Mucosa of rectum (tissue), 2 donors: Measurements from ENCODE around the gene TMEM174.
"Not testable (repeated sequence)": the region's sequence is repeated elsewhere in the genome, so short reads cannot be mapped to it uniquely, and the experiment has no call there.

Experiments used
- H3K27ac ChIP-seq, 2 donors: one replicate each; pipeline ENCODE4 v1.7.0; 2013; ENCODE audit warnings: inconsistent platforms in 2 of 2, low read depth in 2 of 2, low read length in 2 of 2
- H3K27me3 ChIP-seq, 2 donors: one replicate each; pipeline ENCODE4 v1.7.0; 2013; ENCODE audit warnings: low read length in 2 of 2; ENCODE audit not compliant: control insufficient read depth in 2 of 2, insufficient read depth in 2 of 2
- H3K36me3 ChIP-seq, 2 donors: one replicate each; pipeline ENCODE4 v1.7.0; 2013; ENCODE audit warnings: low read length in 2 of 2; ENCODE audit not compliant: control insufficient read depth in 2 of 2, insufficient read depth in 2 of 2
- H3K4me1 ChIP-seq, 2 donors: one replicate each; pipeline ENCODE4 v1.7.0; 2013; ENCODE audit warnings: low read length in 2 of 2, mild to moderate bottlenecking in 1 of 2; ENCODE audit not compliant: control insufficient read depth in 2 of 2, insufficient read depth in 2 of 2
- H3K4me3 ChIP-seq, 2 donors: one replicate each; pipeline ENCODE4 v1.7.0; 2013; ENCODE audit warnings: low read length in 2 of 2
- H3K9ac ChIP-seq, 2 donors: one replicate each; pipeline ENCODE4 v1.7.0; 2013; ENCODE audit warnings: low read length in 2 of 2, low read depth in 1 of 2, mild to moderate bottlenecking in 1 of 2
- H3K9me3 ChIP-seq, 2 donors: one replicate each; pipeline ENCODE4 v1.7.0; 2013; ENCODE audit warnings: low read length in 2 of 2; ENCODE audit not compliant: control insufficient read depth in 2 of 2
- donor health status: healthy.
- donor health status: Normal muscosa, but diverticular disease.

TMEM174 gene

DNA sequence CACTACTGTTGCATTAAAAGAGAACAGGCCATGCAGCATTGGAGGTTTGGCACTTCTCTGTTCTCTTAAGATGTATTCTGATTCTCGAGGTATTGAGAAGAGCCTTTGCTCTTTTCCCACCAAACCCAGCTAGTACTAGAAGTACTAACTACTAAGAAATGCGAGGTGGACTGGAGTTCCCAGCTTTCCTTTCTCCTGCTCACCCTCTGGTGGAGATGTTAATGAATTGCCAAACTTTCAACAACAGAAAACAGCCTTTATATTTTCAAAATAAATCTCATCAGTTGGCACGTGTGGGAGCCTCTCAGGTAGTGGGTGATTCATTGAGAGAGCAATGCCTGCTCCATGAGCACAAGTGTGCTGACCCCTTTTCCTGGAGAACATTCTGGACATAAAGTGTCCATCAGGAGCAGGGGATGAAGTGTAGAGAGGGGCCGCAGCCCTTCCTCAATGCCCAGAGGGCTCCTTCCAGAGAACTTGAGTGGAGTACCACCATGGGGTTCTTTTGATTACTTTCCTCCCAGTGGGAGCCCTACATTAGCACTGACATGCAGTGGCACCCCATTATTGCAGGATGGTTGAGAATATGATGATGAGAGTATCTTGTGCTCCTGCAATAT lies 45.7 kb downstream of the TMEM174 start:
- Histone ChIP-seq H3K36me3 (no peaks in the 10 kb centered on the region), H3K9me3 (no peaks in the 10 kb centered on the region), H3K4me1 (peaks cover 5 to 14% of the 10 kb centered on the region in 2 donors), H3K9ac (no peak overlapping the region), H3K27me3 (peaks cover 35 to 40% of the 10 kb centered on the region in 2 donors), H3K27ac (no peak overlapping the region), H3K4me3 (no peak overlapping the region)

DNA sequence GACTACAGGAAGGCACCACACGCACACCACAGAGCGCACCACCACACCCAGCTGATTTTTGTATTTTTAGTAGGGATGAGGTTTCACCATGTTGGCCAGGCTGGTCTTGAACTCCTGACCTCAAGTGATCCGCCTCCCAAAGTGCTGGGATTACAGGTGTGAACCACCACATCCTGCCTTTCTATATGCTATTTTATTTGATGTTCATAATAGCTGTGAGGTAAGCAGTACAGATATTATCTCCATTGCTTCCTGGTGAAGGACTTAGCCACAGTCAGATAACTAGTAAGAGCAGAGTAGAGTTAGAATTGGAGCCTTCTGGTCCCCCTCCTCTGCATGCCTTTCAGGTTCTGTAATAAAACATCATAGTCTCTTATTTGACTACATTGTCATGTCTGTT lies 46.3 kb downstream of the TMEM174 start:
- Histone ChIP-seq H3K27me3 (peaks cover 36% of the 10 kb centered on the region in 2 donors), H3K4me1 (peaks cover 5 to 14% of the 10 kb centered on the region in 2 donors)
- not testable (repeated sequence) for H3K4me3 ChIP-seq, H3K9me3 ChIP-seq, H3K36me3 ChIP-seq, H3K27ac ChIP-seq, H3K9ac ChIP-seq

DNA sequence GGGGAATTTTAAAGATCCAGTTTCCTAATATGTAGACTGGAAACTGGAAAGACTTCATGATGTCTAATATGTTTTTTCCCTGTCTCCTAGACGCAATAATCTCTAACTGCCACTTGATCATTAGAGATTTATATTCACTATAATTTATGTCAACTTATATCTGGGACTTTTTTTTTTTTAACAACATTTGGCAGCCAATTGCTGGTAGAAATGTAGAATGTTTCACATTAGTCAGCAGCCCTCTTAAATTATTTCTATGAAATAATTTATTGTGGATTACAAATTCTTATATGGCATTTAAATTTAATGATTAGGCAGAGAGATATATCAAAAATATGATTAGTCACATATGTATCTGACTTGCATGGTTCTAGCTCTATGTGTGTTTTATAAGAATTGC lies 48.2 kb downstream of the TMEM174 start:
- H3K9me3 ChIP-seq = no peaks in the 10 kb centered on the region
- no peak overlapping the region for H3K27ac ChIP-seq
- H3K4me3 ChIP-seq = no peak overlapping the region
- no peak overlapping the region for H3K9ac ChIP-seq
- peaks cover 31 to 39% of the 10 kb centered on the region in 2 donors for H3K27me3 ChIP-seq
- H3K36me3 ChIP-seq = no peaks in the 10 kb centered on the region
- peaks cover 2 to 5% of the 10 kb centered on the region in 2 donors for H3K4me1 ChIP-seq

DNA sequence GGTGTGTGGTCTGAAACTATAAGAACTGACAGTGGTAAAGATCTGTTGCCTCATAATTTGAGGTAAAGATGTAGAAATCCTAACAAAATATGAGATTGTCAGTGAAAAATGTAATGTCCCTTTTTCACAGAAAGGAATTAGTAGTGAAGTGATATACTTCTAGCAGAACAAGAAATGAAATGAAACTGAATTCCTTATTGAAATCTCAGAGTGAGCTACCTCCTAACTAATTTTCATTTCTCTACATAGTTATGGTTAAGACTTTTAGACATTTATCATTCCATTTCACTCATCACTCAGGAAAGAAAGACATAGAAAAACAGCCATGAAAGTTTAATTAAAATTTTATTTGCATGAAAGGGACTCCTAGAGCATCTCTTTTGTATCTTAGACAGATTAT lies 48.7 kb downstream of the TMEM174 start:
- Histone ChIP-seq H3K27ac (no peak overlapping the region), H3K4me3 (no peak overlapping the region), H3K9ac (no peak overlapping the region), H3K9me3 (no peaks in the 10 kb centered on the region), H3K27me3 (peaks cover 31 to 39% of the 10 kb centered on the region in 2 donors), H3K4me1 (no peaks in the 10 kb centered on the region), H3K36me3 (no peaks in the 10 kb centered on the region)

DNA sequence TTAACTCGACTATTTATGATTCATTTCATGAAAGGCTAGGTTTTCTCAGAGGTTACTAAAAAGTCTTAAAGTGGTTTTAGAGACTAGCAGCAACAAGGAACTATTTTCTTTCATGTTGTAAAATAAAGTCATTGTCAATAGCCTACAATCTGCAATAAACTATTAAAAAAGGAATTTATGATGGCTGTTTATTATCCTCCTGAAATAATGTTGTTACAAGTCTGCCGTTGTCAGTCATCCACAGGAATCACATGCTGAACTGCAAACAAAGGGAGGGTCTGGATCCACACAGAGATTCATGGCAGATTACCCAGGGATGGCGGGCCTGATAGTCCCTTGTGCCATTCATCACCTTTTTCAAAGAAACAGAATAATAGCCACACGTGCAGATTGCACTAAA lies 49.2 kb downstream of the TMEM174 start:
- no peak overlapping the region for H3K4me3 ChIP-seq
- H3K9me3 ChIP-seq = no peaks in the 10 kb centered on the region
- no peaks in the 10 kb centered on the region for H3K4me1 ChIP-seq
- peaks cover 27 to 37% of the 10 kb centered on the region in 2 donors for H3K27me3 ChIP-seq
- H3K36me3 ChIP-seq = no peaks in the 10 kb centered on the region
- H3K9ac ChIP-seq = no peak overlapping the region
- no peak overlapping the region for H3K27ac ChIP-seq
